ENCODE measurements around the gene CKM.

CKM gene

GRCh38 chr19:45322744-45323281, at the start of gene CKM:
Gene CKM (minus strand): TSS chr19:45322875. CDS start chr19:45319713, 3,162 bp downstream.
- no peak for FAIRE-seq

- FAIRE-seq = peak; percentile 92
These were observed 47.9 kb upstream of the CKM start, which contains the start of gene ERCC2 for GRCh38 chr19:45370410-45371204. Gene ERCC2 (minus strand): TSS chr19:45370573. CDS start chr19:45370540, 33 bp downstream.

DNA sequence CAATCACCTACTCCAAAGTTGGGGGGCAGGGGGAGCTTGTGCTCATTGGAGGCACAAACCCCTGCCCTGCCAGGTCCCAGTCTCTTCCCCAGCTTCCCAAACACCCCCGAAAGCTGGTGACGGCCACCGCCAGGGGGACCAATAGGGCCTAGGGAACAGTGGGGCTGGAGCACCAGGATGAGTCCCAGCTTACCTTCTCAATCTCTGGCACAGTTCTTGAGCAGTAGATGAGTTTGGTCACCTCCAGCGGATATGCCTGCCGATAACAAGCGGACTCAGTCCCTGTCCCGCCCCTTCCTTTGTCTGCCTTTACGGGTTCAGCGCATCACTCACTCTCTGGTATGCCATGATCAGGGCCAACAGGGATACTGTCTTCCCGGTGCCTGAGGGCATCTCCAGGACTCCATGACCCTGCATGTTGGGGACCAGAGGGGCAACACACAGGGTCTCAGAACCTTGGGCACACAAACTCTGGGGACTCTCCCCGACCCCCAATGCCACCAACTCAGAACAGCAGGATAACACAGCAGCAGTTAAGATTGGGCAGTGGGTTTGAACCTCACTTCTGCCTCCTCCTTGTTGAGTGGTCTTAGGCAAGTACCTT, 46.2 kb upstream of the CKM start:
- FAIRE-seq = no peak

DNA sequence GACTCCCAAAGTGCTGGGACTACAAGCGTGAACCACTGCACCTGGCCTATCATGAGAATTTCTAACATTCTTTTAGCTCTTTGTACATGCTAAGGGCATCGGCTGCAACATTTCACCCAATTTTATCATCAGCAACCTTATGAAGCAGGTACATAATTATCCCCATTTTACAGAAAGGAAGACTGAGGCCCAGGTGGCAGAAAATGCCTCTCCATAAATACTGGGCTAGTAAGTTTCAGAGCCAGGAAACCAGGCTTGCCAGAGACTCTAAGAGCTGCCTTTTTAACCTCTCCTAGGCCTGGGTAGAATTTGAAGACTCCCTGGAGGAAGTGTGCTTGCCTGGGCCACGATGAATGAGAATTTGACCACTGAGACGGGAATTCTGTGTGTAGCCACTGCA, 45.5 kb upstream of the CKM start:
- FAIRE-seq = no peak

- no peak for FAIRE-seq
These were observed 42.0 kb upstream of the CKM start for GRCh38 chr19:45364696-45365095.

- no peak for FAIRE-seq
These were observed 41.3 kb upstream of the CKM start for GRCh38 chr19:45363861-45364459.

GRCh38 chr19:45362291-45362690, 39.6 kb upstream of the CKM start:
- no peak for FAIRE-seq

- FAIRE-seq = no peak
These were observed 38.9 kb upstream of the CKM start for GRCh38 chr19:45361608-45362007.

DNA sequence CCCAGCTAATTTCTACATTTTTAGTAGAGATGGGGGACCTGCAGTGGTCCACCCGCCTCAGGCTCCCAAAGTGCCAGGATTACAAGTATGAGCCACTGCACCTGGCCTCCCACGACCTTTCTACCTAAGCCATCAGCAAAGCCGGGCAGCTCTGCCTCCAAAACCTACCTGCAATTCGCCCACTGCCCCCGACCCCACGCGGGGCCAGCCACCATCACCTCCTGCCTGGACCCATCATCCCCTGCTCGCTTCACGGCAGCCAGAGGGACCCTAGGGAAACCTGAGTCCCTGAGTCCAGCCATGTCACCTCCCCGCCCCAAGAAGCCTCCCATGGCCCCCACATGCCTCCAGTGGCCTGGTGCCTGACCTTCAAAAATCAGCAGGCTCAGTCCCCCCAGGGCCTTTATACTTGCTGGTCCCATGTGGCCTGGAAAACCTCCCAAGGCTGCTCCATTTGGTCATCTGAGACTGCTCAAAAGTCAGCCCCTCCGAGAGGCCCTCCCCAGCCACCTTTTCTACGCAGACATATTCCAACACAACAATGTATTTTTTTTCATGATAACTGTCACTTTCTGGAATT, 35.6 kb upstream of the CKM start:
- no peak for FAIRE-seq

DNA sequence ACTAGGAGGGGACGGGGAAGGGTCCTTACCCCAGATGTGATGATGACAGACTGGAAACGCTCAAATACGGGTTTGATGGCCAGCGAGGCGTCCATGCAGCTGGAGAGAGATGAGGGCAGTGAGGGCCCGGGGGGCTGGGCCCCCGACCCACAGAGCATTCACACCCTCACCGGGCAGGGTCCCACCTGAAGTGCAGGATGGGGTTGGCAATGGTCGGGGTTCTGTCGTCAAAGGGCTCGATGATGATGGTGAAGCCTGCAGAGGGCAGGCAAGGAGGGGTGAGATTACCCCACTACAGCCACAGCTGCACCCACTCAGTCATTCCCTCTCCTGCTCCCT, 34.7 kb upstream of the CKM start:
- FAIRE-seq = no peak

DNA sequence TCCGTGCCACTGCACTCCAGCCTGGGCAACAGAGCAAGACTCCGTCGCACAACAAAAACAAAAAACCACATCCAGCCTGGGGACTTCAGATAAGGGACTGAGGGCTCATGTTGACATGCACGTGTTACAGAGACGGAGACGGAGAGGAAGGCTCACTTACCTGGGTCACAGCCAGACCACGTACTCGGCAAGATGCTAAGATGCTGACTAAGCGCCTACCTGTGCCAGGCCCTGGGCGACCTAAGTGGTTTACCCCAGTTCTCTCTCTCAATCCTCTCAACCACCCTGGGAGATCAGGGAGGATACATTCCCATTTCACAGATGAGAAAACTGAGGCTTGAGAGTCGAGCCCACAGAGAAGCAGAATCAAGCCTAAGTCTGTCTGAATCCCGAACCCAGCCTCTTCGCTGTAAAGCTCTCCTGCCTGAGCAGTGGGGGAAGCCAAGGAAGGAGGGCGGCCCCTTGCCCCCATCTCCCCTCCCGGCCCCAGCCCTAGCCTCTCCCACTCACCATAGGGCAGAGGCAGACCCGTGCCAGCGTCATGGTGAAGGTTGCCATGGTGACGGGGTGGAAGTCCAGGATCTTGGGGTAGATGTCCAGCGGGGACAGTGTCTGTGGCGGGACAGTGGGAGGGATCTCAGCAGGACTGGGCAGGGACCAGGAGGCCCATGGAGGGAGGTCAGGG, 34.2 kb upstream of the CKM start:
- FAIRE-seq = no peak

DNA sequence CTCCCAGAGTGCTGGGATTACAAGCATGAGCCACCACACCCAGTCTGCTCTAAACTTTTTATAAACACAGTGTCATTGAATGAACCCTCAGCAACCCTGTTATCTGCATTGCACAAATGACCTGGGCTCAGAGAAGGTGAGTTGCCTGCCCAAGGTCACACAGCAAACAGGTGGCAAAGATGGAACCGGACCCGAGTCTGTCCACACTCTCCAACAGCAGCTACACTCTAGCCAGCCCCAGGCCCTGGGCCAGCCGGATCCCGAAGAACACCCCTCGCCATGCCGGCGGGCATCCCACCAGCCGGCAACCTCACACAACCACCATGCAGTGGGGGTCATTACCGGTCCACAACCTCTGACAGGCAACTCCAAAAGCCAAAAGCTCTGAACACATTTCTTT, 33.2 kb upstream of the CKM start:
- no peak for FAIRE-seq

GRCh38 chr19:45355402-45355801, 32.7 kb upstream of the CKM start:
- FAIRE-seq = no peak

DNA sequence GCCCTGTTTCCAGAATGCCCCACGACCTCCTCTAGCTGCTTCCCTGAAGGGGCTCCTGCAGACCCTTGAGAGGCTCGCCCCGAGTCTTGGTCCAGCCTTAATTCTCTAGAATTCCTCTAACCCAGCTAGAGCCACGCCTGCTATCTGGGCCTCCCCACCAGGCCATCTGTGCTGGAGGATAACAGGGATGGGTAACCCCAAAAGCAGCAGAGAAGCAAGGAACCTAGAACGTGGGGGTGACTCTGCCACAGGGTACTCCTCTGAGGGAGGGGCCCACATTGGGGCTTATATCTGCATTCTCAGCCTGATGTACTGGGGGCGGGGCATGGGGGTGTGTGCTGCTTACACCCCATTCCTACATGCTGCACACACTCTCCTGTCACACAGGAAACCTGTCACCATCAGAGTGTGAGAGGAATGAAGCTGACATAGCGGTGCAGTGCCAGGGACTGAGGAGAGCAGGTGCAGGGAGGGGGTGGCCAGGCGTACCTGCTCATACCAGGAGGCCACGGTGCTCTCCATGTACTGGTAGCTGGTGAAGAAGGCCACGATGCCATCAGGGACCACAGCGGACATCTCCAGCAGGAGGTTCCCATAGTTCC, 31.7 kb upstream of the CKM start:
- FAIRE-seq = no peak

DNA sequence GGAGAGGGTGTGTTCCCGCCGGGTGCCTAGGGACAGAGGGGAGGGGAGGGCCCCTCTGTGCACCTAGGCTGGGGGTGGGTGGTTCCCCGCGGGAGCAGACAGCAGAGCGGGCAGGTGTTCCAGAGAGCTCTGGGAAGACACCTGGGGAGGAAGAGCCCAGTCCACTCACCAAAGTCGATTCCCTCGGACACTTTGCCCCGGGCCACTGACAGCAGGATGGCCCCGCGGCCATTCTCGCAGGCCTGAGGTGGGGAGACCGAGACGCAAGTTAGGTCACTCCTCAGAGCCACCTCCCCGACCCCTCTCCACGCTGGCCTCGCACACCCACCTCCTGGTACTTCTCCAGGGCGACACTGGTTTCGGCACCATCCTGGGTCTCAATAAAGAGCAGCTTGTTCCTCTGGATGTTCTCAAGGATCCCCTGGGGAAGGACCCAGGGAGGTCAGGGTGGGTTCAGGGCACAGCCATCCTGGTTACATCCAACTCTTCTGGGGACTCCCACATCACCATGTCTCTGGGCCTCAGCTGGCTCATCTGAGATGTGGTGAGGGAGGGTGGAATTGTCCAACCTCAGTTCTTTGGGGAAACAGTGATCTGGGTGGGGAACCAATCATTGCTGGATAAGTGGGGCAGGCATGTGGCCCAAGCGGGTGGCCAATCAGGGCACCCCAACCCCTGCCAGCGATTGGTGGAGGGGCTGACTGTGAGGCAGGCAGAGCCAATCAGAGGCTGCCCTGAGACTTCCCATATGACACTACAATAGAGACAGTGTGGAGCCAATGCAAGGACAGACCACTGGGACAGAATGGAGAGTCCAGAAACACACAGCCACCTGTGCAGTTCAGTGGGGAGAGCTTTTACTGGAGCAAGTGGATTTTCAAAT, 30.5 kb upstream of the CKM start:
- FAIRE-seq = no peak

DNA sequence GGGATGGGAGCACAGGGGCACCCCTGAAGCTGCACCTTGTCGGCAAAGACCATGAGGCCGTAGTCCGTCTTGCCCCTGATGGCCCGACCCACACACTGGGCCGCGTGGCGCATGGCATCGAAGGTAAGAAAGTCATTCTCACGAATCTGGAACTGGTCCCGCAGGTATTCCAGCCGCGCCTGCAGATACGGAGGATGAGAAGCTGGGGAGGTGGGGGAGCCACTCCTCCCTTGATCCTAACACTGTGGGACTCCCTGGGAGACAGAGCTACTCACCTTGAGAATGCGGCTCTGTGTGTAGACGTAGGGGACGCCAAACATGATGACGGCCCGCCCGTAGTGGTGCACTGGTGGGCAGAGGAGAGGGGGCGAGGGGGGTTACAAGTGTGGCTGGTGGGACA, 29.8 kb upstream of the CKM start:
- FAIRE-seq = no peak

DNA sequence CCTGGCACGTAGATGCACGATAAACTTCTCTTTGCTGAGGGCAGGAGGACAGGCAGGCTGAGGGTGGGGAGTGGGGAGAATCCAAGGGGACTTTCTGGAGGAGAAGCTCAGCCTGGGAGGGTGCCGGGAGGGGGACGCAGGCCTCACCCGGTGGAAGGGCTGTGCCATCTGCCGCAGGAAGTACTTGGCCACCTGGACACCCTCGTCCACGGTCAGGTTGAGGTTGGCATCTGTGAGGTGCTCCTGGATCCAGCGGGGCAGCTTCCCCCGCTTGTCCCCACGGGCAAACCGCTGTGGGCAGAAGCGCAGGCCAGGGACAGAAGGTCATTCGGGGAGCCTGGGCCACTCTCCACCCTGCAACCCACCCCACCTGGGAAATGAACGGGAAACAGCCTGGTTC, 29.4 kb upstream of the CKM start:
- no peak for FAIRE-seq

- no peak for FAIRE-seq
These were observed 28.8 kb upstream of the CKM start for GRCh38 chr19:45351401-45351952.

- FAIRE-seq = no peak
These were observed 27.9 kb upstream of the CKM start for GRCh38 chr19:45350477-45351058.

GRCh38 chr19:45349430-45349941, 26.8 kb upstream of the CKM start:
- no peak for FAIRE-seq

GRCh38 chr19:45349126-45349415, 26.4 kb upstream of the CKM start:
- no peak for FAIRE-seq

Data from endometrium (tissue), 2 donors.